ENCODE data around the gene PPCS. TPM values are rescaled to one million over a fixed set of nuclear protein-coding genes. Genes with fewer than 3 reads are reported as not detected.
"Not testable (repeated sequence)": the region's sequence is repeated elsewhere in the genome, so short reads cannot be mapped to it uniquely, and the experiment has no call there.

The PPCS gene
- total RNA-seq, 2 donors from 2014 or later = 53.0 to 63.6 TPM

DNA sequence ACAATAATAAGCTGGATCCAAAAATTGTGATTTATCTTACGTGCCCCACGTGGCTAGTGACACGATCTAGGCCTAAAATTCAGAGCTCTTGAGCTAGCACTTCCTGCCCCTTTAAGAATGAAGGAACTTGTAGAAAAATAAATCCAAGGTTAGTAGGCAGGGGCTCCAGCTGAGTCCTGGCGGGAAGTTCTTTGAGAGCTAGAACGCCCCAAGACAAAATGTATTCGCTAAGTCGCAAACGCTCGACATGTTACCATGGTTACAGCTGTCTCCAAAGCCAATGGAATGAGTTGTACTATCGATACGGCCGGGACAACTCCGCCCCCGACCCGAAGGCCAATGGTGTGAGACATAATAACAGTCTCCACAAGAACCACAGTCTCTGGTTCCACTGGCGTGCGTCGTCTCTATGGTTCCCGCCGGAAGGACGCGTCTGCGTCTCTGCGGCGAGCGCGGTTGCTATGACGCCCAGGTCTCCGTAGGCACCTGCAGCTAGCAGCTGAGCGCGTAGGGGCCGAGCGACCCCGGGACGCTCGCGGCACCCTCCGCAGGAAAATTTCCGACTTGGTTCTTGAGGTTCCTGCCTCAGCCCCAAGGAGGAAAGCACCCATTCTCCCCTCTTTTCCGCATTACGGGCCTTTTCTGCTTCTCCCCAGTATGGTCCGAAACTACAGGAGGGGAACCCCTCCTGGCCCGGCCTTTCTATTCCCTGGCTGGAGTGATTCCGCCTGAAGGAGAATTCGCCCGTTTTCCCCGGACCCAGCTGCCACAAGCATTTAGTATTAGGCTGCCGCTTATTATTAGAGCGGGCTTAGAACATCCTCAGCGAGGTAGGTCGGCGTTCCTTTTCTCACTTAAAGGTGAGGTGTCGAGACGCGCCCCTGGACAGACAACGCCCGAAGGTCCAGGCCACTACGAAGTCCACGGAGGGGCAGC is 6.8 kb downstream of the PPCS start, which contains the start of gene CCDC30:
Gene CCDC30 (plus strand): TSS at position 459 of the 936 bp plus-strand sequence. CDS start 17,266 bp downstream, outside the sequence.
- Mint-ChIP-seq H3K27me3 (ENCODE audit: low read depth) (no peaks in the 10 kb centered on the region), H3K27ac (peak within 1 kb of the TSS; percentile 85), H3K4me1 (ENCODE audit: low read depth) (peaks cover 32% of the 10 kb centered on the region), H3K36me3 (ENCODE audit: insufficient read depth in 2 of 2) (peaks cover 3 to 10% of the 10 kb centered on the region in 2 donors), H3K4me3 (peak within 1 kb of the TSS; percentile 63 to 87), H3K9me3 (no peaks in the 10 kb centered on the region)
- ATAC-seq (replicated peaks in 1 of 2) (peak; percentile 100), DNase-seq (peak; percentile 94 to 97)

DNA sequence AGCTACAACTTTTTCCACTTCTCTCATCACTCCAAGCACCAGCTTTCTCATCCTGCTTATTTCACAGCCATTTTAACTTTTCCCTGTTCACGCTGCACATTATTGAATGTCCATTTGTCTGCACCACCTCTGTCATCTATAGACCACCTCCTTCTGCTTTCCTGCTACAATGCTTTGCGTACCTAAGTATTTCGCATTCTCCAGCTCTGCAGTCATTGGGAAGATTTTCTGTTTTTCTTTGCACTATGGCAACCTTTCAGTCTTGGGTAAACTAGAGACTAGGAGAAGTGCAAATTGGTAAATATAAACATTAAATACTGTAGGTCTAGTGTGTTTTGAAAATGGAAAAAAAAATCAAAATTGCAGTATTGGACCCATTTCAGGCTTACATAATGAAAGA is 7.6 kb downstream of the PPCS start:
- DNase-seq (no peak), ATAC-seq (replicated peaks in 1 of 2) (no peak)
- peak overlapping the region; percentile 63 to 87 for H3K4me3 Mint-ChIP-seq
- H3K36me3 Mint-ChIP-seq (ENCODE audit: insufficient read depth in 2 of 2) = peaks cover 2 to 5% of the 10 kb centered on the region in 2 donors
- H3K27me3 Mint-ChIP-seq (ENCODE audit: low read depth) = no peaks in the 10 kb centered on the region
- H3K4me1 Mint-ChIP-seq (ENCODE audit: low read depth) = peaks cover 24% of the 10 kb centered on the region
- no peaks in the 10 kb centered on the region for H3K9me3 Mint-ChIP-seq
- no peak overlapping the region for H3K27ac Mint-ChIP-seq

DNA sequence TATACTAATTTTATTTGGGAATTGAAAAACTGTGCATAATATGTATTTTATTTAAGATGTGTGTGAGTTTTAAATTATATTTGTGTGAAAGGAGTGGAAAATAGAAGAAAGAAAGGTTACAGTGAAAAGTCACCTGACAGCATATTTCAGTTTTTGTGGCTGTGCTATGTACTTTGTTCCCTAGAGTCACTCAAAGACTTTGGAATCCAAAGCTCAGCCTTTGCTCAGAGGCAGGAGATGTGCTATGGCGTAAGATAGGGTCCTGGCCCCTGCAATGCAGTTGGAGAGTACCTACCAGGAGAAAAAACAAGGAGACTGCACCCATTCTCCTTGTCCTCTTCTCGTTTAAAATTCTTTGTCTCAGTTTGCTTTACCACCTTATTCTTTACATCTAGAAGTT is 9.7 kb downstream of the PPCS start:
- Mint-ChIP-seq H3K27me3 (ENCODE audit: low read depth) (no peaks in the 10 kb centered on the region), H3K36me3 (ENCODE audit: insufficient read depth in 2 of 2) (no peaks in the 10 kb centered on the region), H3K27ac (no peak overlapping the region), H3K9me3 (no peaks in the 10 kb centered on the region), H3K4me3 (no peak overlapping the region), H3K4me1 (ENCODE audit: low read depth) (peaks cover 23% of the 10 kb centered on the region)
- ATAC-seq (replicated peaks in 1 of 2) (no peak), DNase-seq (no peak)

DNA sequence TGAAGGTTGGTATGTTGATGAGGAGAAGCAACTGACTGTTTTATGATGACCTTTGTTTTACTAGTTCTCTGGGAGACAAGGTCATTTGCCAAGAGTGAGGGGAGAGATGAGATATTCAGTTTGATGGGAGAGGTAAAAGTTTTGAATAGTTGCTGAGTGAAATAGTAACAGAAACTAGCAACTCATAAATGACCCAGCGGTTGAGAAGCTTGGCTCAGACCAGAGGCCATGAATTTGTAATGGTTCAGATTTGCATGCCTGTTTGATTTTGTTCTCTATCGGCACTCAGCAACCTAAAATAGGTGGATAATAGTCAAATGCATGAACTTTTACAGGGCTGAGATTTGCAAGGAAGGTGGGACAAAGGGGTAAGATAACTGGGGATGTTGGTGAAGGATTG is 13.4 kb downstream of the PPCS start:
- H3K36me3 Mint-ChIP-seq (ENCODE audit: insufficient read depth in 2 of 2) = no peaks in the 10 kb centered on the region
- H3K4me3 Mint-ChIP-seq = no peak overlapping the region
- H3K9me3 Mint-ChIP-seq = no peaks in the 10 kb centered on the region
- H3K27me3 Mint-ChIP-seq (ENCODE audit: low read depth) = no peaks in the 10 kb centered on the region
- DNase-seq (no peak), ATAC-seq (replicated peaks in 1 of 2) (no peak)
- H3K4me1 Mint-ChIP-seq (ENCODE audit: low read depth) = no peaks in the 10 kb centered on the region
- no peak overlapping the region for H3K27ac Mint-ChIP-seq

DNA sequence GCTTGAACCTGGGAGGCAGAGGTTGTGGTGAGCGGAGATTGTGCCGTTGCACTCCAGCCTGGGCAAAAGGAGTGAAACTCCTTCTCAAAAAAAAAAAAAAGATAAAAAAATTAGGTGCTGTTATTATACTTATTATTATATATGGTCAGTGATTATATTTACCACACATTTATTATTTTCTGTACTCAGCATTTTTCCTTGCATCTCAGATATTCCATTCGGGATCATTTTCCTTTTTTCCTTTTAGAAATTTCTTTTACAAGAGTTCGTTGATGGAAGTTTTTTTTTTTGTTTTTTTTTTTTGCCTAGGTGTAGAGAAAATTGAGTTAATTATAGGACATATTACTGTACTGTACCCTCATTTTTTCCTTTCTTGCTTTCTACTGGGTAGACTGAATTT is 20.3 kb downstream of the PPCS start:
- DNase-seq = no peak
- Mint-ChIP-seq H3K27me3 (ENCODE audit: low read depth) (no peaks in the 10 kb centered on the region), H3K4me1 (ENCODE audit: low read depth) (peaks cover 5% of the 10 kb centered on the region), H3K4me3 (no peak overlapping the region), H3K36me3 (ENCODE audit: insufficient read depth in 2 of 2) (no peaks in the 10 kb centered on the region), H3K27ac (no peak overlapping the region), H3K9me3 (no peaks in the 10 kb centered on the region)
- ATAC-seq (replicated peaks in 1 of 2) = no peak

DNA sequence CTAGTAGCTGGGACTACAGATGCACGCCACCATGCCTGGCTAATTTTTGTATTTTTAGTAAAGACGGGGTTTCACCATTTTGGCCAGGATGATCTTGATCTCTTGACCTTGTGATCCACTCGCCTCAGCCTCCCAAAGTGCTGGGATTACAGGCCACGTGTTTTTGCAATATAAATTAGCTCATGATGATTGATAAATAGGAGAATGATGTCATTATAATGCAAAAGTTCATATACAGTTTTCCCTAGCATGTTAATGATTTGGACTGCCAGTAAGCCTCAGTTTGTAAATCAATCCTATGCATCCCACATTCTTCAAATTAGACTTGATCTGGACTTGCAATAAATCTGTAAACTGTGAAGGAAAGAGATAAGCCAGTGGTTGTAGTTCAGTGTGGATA is 21.0 kb downstream of the PPCS start:
- not testable (repeated sequence) for H3K27me3 Mint-ChIP-seq (ENCODE audit: low read depth); DNase-seq; H3K36me3 Mint-ChIP-seq (ENCODE audit: insufficient read depth in 2 of 2); H3K4me1 Mint-ChIP-seq (ENCODE audit: low read depth); ATAC-seq (replicated peaks in 1 of 2); H3K9me3 Mint-ChIP-seq; H3K4me3 Mint-ChIP-seq; H3K27ac Mint-ChIP-seq

DNA sequence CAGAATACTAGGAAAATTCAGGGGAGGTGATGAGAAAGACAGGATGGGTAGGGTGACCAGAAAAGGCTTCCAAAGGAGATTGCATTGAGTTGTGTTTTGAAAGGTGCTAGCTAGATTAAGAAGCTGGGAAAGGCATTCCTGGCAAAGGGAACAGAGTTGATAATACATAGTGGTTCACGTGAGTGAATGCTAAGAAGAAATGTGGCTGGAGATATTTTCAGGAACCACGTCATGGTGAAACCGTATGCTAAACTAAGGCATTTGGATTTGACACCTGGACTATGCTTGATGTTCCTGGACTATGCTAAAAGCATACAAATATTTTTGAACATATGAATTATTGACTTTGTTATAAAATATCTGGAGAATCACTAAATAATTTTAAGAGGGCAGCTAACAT is 21.4 kb downstream of the PPCS start:
- no peaks in the 10 kb centered on the region for H3K9me3 Mint-ChIP-seq
- H3K4me1 Mint-ChIP-seq (ENCODE audit: low read depth) = peaks cover 5% of the 10 kb centered on the region
- no peak for DNase-seq
- H3K27me3 Mint-ChIP-seq (ENCODE audit: low read depth) = no peaks in the 10 kb centered on the region
- no peak for ATAC-seq (replicated peaks in 1 of 2)
- H3K36me3 Mint-ChIP-seq (ENCODE audit: insufficient read depth in 2 of 2) = no peaks in the 10 kb centered on the region
- no peak overlapping the region for H3K27ac Mint-ChIP-seq
- H3K4me3 Mint-ChIP-seq = no peak overlapping the region

DNA sequence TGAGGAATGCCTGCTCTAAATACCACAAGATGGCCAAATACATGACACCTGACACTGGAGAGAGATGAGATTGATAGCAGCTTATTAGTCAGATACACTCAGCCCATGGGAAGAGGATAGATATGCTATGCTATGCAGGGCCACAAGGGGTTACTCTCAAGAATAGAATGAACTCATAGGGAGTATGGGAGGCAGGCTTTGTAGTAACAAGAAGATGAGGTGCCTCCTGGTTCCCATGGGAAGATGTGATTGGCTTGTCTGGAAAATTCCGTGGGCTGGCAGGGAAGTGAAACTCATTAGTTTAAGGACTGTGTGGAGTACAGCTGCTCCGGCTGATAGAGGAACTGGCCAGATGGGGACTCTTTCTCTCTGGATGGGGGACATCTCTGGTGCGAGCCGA is 23.3 kb downstream of the PPCS start:
- Mint-ChIP-seq H3K27ac (no peak overlapping the region), H3K4me1 (ENCODE audit: low read depth) (peaks cover 5% of the 10 kb centered on the region), H3K9me3 (no peaks in the 10 kb centered on the region), H3K4me3 (no peak overlapping the region), H3K27me3 (ENCODE audit: low read depth) (no peaks in the 10 kb centered on the region), H3K36me3 (ENCODE audit: insufficient read depth in 2 of 2) (no peaks in the 10 kb centered on the region)
- ATAC-seq (replicated peaks in 1 of 2) (no peak), DNase-seq (no peak)

DNA sequence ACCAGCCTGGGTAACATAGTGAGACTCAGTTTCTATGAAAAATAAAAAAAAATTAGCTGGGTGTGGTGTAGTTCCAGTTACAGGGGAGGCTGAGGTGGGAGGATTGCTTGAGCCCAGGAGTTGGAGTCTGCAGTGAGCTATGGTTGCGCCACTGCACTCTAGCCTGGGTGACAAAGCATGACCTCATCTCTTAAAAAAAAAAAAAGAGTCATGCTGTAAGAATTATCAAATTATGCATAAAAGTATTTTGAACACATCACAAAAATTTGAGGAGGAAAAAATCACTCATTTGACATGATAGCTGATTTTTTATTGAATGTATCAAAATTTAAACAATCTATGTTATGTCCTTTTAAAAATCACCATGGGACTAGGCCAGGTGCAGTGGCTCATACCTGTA is 24.6 kb downstream of the PPCS start:
- H3K4me3 Mint-ChIP-seq = no peak overlapping the region
- no peaks in the 10 kb centered on the region for H3K27me3 Mint-ChIP-seq (ENCODE audit: low read depth)
- no peaks in the 10 kb centered on the region for H3K36me3 Mint-ChIP-seq (ENCODE audit: insufficient read depth in 2 of 2)
- no peaks in the 10 kb centered on the region for H3K4me1 Mint-ChIP-seq (ENCODE audit: low read depth)
- no peaks in the 10 kb centered on the region for H3K9me3 Mint-ChIP-seq
- H3K27ac Mint-ChIP-seq = no peak overlapping the region
- ATAC-seq (replicated peaks in 1 of 2) (no peak), DNase-seq (no peak)

DNA sequence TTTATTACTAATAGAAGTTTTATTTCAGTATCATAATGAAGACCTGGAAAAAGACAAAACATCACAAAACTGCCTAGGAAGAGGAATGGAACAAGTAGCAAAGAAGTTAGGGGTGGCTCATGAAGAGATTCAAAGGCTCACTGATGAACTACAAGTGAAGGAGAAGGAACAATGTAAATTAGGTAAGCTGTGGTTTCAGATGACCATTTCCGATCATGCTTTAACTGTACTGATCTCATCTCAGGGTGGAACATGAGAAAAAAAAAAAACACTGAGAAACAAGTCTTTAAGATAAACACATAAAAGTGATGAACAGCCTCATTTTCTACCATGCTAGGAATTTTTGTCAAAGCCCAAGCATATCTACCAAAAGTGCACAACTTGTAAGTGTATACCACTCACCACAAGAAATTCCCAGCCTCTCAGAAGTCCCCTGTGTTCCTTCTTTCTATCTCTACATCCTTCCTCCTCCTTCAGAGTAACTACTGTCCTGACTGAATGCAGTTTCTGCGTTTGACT is 26.4 kb downstream of the PPCS start:
- DNase-seq = no peak
- no peak for ATAC-seq (replicated peaks in 1 of 2)
- no peak overlapping the region for H3K27ac Mint-ChIP-seq

DNA sequence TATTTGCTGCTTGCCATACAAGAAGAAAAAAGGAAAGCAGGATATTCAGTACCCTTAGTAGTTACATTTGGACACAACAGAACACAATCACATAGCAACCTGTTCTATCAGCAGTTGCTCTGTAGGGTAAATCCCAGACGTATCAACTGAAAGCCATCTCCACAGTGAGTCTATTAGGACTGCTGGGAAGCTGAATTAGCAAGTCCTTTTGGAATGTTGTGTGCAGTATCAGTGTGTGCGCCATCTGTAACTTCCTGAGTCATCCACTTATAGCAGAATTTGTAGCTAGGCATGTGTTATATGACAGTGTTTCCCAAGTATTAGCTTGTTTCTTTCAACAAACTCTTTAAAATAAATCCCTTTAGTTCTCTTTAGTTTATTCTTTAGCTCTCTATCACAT is 28.0 kb downstream of the PPCS start:
- no peak overlapping the region for H3K4me3 Mint-ChIP-seq
- H3K9me3 Mint-ChIP-seq = no peaks in the 10 kb centered on the region
- H3K27ac Mint-ChIP-seq = no peak overlapping the region
- no peaks in the 10 kb centered on the region for H3K36me3 Mint-ChIP-seq (ENCODE audit: insufficient read depth in 2 of 2)
- DNase-seq (no peak), ATAC-seq (replicated peaks in 1 of 2) (no peak)
- H3K27me3 Mint-ChIP-seq (ENCODE audit: low read depth) = no peaks in the 10 kb centered on the region
- no peaks in the 10 kb centered on the region for H3K4me1 Mint-ChIP-seq (ENCODE audit: low read depth)

More for the DNA sequence above, 26.4 kb downstream of the PPCS start:
- Mint-ChIP-seq H3K27me3 (ENCODE audit: low read depth) (no peaks in the 10 kb centered on the region), H3K36me3 (ENCODE audit: insufficient read depth in 2 of 2) (no peaks in the 10 kb centered on the region), H3K9me3 (no peaks in the 10 kb centered on the region), H3K4me3 (no peak overlapping the region), H3K4me1 (ENCODE audit: low read depth) (no peaks in the 10 kb centered on the region)

DNA sequence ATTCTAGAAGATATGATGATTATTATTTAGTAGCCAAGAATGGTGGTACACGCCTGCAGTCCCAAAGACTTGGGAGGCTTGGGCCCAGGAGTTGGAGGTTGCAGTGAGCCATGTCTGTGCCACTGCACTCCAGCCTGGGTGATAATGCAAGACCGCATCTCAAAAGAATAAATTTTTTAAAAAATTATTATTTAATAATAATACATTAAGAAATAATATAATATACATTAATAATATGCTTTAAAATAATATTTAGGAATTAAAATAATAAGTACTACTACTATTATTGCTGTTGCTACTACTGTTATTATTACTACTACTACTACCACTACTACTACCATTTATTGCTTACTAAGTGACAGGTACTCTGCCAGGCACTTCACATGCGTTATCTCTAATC is 33.9 kb downstream of the PPCS start:
- no peak for DNase-seq
- H3K4me3 Mint-ChIP-seq = no peak overlapping the region
- no peak for ATAC-seq (replicated peaks in 1 of 2)
- H3K9me3 Mint-ChIP-seq = peaks cover 0 to 1% of the 10 kb centered on the region in 2 donors
- H3K27ac Mint-ChIP-seq = no peak overlapping the region
- H3K27me3 Mint-ChIP-seq (ENCODE audit: low read depth) = no peaks in the 10 kb centered on the region
- peaks cover 0 to 3% of the 10 kb centered on the region in 2 donors for H3K36me3 Mint-ChIP-seq (ENCODE audit: insufficient read depth in 2 of 2)
- no peaks in the 10 kb centered on the region for H3K4me1 Mint-ChIP-seq (ENCODE audit: low read depth)

DNA sequence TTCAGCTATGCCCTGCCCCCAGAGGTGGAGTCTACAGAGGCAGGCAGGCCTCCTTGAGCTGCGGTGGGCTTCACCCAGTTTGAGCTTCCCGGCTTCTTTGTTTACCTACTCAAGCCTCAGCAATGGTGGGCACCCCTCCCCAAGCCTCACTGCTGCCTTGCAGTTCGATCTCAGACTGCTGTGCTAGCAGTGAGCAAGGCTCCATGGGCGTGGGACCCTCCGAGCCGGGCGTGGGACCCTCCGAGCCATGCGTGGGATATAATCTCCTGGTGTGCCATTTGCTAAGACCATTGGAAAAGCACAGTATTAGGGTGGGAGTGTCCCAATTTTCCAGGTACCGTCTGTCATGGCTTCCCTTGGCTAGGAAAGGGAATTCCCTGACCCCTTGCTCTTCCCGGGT is 45.7 kb downstream of the PPCS start:
- not testable (repeated sequence) for H3K4me3 Mint-ChIP-seq; H3K27me3 Mint-ChIP-seq (ENCODE audit: low read depth); DNase-seq; H3K27ac Mint-ChIP-seq; H3K36me3 Mint-ChIP-seq (ENCODE audit: insufficient read depth in 2 of 2); H3K4me1 Mint-ChIP-seq (ENCODE audit: low read depth); H3K9me3 Mint-ChIP-seq; ATAC-seq (replicated peaks in 1 of 2)
